Uterus (tissue), 4 donors: ENCODE measurements around the gene GRIP1. TPM values are rescaled to one million over a fixed set of nuclear protein-coding genes. Genes with fewer than 3 reads are reported as not detected.

Experiments
- DNase-seq, 2 donors: peaks; one replicate each; pipeline ENCODE4 v3.0.0-alpha.2; 2019 to 2020
- H3K27ac ChIP-seq, 2 donors: fragments of 200-600 bp; sonication (generic); 1 replicate in 1 of 2; 2 replicates in 1 of 2; pipeline ENCODE4 v1.5.1; 2016 to 2018
- H3K27me3 ChIP-seq, 2 donors: fragments of 200-600 bp; sonication (generic); one replicate each; pipeline ENCODE4 v1.5.1; 2018 to 2019; ENCODE audit warnings: control low read depth in 1 of 2
- H3K36me3 ChIP-seq, 2 donors: fragments of 200-600 bp; sonication (generic); one replicate each; pipeline ENCODE4 v1.5.1; 2019; ENCODE audit warnings: control low read depth in 1 of 2
- H3K4me1 ChIP-seq, 2 donors: fragments of 200-600 bp; sonication (generic); one replicate each; pipeline ENCODE4 v1.5.1; 2018 to 2019; ENCODE audit warnings: control low read depth in 1 of 2
- H3K4me3 ChIP-seq, 2 donors: fragments of 200-600 bp; sonication (generic); 1 replicate in 1 of 2; 2 replicates in 1 of 2; pipeline ENCODE4 v1.5.1; 2018 to 2019; ENCODE audit warnings: mild to moderate bottlenecking in 1 of 2
- H3K9me3 ChIP-seq, 2 donors: fragments of 200-600 bp; sonication (generic); one replicate each; pipeline ENCODE4 v1.5.1; 2019; ENCODE audit warnings: control low read depth in 1 of 2
- POLR2A ChIP-seq, 2 donors: fragments of 450-650 bp; IDR thresholded peaks; one replicate each; pipeline ENCODE4 v1.6.1; 2016; ENCODE audit warnings: antibody characterized with exemption in 2 of 2, mild to moderate bottlenecking in 1 of 2, moderate library complexity in 1 of 2
- intact Hi-C: fragments of 100-400 bp; cut with DNase I; formaldehyde crosslinking; loops from one replicate; pipeline ENCODE4 v1.15.1; 2023; ENCODE audit warnings: low total_unique reads
- total RNA-seq, 4 donors: library from RNA; depleted of rRNA in 3 of 4; stranded (reverse); fragments of >200 nt in 3 of 4; gene quantifications; one replicate each; pipeline versions ENCODE4 v1.1.0 to v1.2.4, GENCODE V29; 2014 to 2023
- TF ChIP-seq, protein P1 (sequence below), 4 experiments: fragments of 200-600 bp in 2 of 4; fragments of 450-650 bp in 2 of 4; sonication (generic) in 2 of 4; IDR thresholded peaks; one replicate each; pipeline ENCODE4 v1.5.1; 2016 to 2019; ENCODE audit warnings: antibody characterized with exemption in 4 of 4, mild to moderate bottlenecking in 2 of 4, moderate library complexity in 1 of 4
- donor health status: DM: yes; HTN: yes; CAD: no.

GRIP1 gene
- total RNA-seq, 4 donors from 2014 or later = 6.4 to 74.8 (median 19.2) TPM; not detected in 1

DNA sequence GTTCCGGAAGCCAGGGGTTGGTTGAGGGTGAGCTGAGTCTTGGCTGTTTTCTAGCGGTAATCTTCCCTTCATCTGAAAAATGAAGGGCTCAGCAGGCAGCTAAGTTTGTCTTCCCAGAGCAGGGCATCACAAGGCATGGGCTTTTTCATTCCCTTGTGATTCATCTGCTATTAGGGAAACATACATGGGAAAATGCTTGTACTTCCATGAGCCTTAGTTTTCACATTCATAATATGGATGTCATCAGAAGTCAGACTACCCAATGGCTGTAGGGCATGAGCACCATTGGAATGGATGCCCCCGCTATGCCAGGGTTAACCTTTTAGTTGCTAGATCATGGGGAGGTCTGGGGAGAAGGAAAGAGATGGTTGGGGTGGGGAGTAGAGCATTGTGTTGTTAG lies 357.9 kb downstream of the GRIP1 start:
- H3K36me3 ChIP-seq = no peaks in the 10 kb centered on the region
- H3K9me3 ChIP-seq = no peaks in the 10 kb centered on the region
- H3K4me1 ChIP-seq = no peaks in the 10 kb centered on the region
- intact Hi-C loops = no loop called here
- no peak for TF ChIP-seq POLR2A (IDR thresholded peaks at IDR 0.05)
- TF ChIP-seq, protein P1, sequence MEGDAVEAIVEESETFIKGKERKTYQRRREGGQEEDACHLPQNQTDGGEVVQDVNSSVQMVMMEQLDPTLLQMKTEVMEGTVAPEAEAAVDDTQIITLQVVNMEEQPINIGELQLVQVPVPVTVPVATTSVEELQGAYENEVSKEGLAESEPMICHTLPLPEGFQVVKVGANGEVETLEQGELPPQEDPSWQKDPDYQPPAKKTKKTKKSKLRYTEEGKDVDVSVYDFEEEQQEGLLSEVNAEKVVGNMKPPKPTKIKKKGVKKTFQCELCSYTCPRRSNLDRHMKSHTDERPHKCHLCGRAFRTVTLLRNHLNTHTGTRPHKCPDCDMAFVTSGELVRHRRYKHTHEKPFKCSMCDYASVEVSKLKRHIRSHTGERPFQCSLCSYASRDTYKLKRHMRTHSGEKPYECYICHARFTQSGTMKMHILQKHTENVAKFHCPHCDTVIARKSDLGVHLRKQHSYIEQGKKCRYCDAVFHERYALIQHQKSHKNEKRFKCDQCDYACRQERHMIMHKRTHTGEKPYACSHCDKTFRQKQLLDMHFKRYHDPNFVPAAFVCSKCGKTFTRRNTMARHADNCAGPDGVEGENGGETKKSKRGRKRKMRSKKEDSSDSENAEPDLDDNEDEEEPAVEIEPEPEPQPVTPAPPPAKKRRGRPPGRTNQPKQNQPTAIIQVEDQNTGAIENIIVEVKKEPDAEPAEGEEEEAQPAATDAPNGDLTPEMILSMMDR (IDR thresholded peaks at IDR 0.05) = no peak
- no peaks in the 10 kb centered on the region for H3K27me3 ChIP-seq
- H3K4me3 ChIP-seq = no peak overlapping the region
- DNase-seq = no peak
- H3K27ac ChIP-seq = no peak overlapping the region

DNA sequence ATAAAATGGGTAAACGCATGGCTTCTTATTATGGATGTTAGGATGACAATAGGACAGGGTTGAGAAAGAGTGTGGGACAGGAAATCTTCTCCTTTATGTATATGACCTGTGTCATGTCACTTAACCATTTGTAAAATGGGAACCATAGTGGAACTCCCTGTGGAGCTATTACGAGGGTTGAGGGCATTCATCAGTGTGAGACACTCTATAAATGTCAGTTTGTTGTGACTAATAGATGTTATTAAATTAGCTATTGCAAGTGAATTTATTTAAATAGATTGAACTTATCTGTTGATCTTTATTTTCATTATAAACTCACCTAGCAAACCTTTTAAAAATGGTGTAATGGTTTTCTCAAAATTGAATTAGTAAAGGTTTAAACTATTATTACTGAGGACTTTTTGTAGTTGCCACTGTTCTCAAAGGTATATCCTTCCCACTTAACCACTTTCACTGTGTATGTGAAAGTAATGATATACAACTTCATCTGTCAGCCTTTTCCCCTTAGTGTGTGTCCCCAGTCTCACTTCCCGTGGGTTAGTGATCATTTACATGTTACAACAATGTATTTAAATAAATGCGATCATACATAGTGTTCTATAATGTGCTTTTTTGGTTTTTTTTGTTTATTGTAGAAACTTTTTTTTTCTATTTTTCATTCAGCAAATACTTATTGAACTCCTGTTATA lies 359.5 kb downstream of the GRIP1 start:
- intact Hi-C loops = no loop called here
- Histone ChIP-seq H3K4me3 (no peak overlapping the region), H3K4me1 (no peaks in the 10 kb centered on the region), H3K36me3 (no peaks in the 10 kb centered on the region), H3K27ac (no peak overlapping the region), H3K27me3 (no peaks in the 10 kb centered on the region), H3K9me3 (no peaks in the 10 kb centered on the region)
- DNase-seq = no peak
- TF ChIP-seq POLR2A (IDR thresholded peaks at IDR 0.05) = no peak
- TF ChIP-seq, protein P1 (IDR thresholded peaks at IDR 0.05) = no peak

DNA sequence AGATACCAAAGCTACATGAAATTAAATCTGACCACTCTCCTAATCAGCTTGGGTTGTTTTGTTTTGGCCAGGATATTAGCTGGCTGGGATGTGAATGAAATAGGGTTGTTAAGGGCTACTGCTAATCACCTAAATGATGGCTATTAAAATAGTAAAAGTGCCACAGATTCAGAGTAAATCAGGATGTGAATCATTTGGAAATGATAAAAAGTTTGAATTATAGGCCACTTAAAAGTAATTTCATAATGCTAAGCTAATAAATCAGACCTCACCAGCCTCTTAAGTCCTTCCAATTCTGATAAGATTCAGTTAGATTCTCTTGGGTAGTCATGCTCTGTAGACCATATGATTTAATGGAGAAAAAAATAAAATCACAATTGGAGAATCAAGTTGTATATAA lies 364.6 kb downstream of the GRIP1 start:
- no peaks in the 10 kb centered on the region for H3K4me1 ChIP-seq
- H3K36me3 ChIP-seq = no peaks in the 10 kb centered on the region
- no peaks in the 10 kb centered on the region for H3K27me3 ChIP-seq
- H3K4me3 ChIP-seq = no peak overlapping the region
- TF ChIP-seq POLR2A (IDR thresholded peaks at IDR 0.05) = no peak
- TF ChIP-seq, protein P1 (IDR thresholded peaks at IDR 0.05) = no peak
- intact Hi-C loops = no loop called here
- no peak for DNase-seq
- no peak overlapping the region for H3K27ac ChIP-seq
- no peaks in the 10 kb centered on the region for H3K9me3 ChIP-seq

DNA sequence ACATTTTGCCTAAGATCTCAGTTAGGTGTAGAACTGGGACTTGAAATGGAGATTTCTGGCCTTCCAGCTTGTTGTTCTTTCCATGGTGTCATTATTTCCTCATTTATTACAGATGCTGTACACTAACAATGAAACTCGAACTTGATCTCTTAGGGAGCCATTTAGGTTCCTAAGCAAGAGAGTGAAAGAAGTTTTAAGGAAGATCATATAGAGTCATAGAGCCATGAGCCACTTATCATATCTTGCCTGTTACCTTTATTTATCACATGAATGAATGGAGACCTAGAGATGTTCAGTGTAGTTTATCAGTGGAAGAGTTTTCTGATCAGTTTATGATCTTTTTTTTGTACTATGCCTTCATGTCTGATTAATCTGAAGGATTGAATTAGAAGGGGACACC lies 366.7 kb downstream of the GRIP1 start:
- no peak for DNase-seq
- Histone ChIP-seq H3K36me3 (no peaks in the 10 kb centered on the region), H3K27ac (no peak overlapping the region), H3K9me3 (no peaks in the 10 kb centered on the region), H3K4me3 (no peak overlapping the region), H3K27me3 (no peaks in the 10 kb centered on the region), H3K4me1 (no peaks in the 10 kb centered on the region)
- intact Hi-C loops = no loop called here
- TF ChIP-seq, protein P1 (IDR thresholded peaks at IDR 0.05) = no peak
- no peak for TF ChIP-seq POLR2A (IDR thresholded peaks at IDR 0.05)

DNA sequence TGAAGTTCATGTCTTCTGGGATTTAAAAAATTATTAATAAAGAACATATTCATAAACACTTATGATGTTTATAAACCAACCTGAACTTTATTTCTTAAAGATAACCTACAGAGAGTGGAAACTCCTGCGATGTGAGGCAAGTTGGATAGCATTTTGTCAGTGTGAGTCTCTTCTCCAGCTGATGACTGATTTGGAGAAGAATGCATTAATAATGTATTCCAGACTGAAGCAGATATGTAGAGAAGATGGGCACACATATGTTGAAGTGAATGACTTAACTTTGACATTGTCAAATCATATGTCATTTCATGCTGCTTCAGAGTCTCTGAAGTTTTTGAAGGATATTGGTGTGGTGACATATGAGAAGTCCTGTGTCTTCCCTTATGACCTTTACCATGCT lies 369.3 kb downstream of the GRIP1 start:
- no peaks in the 10 kb centered on the region for H3K36me3 ChIP-seq
- no peak overlapping the region for H3K4me3 ChIP-seq
- TF ChIP-seq POLR2A (IDR thresholded peaks at IDR 0.05) = no peak
- TF ChIP-seq, protein P1 (IDR thresholded peaks at IDR 0.05) = no peak
- intact Hi-C loops = no loop called here
- H3K9me3 ChIP-seq = no peaks in the 10 kb centered on the region
- H3K27me3 ChIP-seq = no peaks in the 10 kb centered on the region
- DNase-seq = no peak
- no peaks in the 10 kb centered on the region for H3K4me1 ChIP-seq
- H3K27ac ChIP-seq = no peak overlapping the region
